H1 (cell line): ENCODE measurements around the gene KEL.

Source experiments
- CEBPB ChIP-seq: IDR thresholded peaks from 2 replicates; pipeline ENCODE4 v1.6.1; 2012; ENCODE audit warnings: low read depth, low read length
- CHD1 ChIP-seq: IDR thresholded peaks from 2 replicates; pipeline ENCODE4 v1.6.1; 2012; ENCODE audit warnings: low read depth, low read length, improper control_type of control experiment
- CHD2 ChIP-seq: IDR thresholded peaks from 2 replicates; pipeline ENCODE4 v1.6.1; 2012; ENCODE audit warnings: low read length, improper control_type of control experiment
- EZH2 ChIP-seq: fragments of 200-600 bp; sonication (generic); IDR thresholded peaks from 2 replicates; pipeline ENCODE4 v1.7.1; 2012; ENCODE audit warnings: low read depth, mild to moderate bottlenecking, moderate library complexity, low read length, inconsistent platforms; ENCODE audit not compliant: severe bottlenecking
- SP2 ChIP-seq: IDR thresholded peaks from 2 replicates; pipeline ENCODE4 v1.6.1; 2012; ENCODE audit warnings: mild to moderate bottlenecking, low read length, inconsistent platforms
- TF ChIP-seq, protein P1 (sequence below), 3 experiments: IDR thresholded peaks; 1 replicate in 2 of 3; 2 replicates in 1 of 3; pipeline versions ENCODE4 v1.5.1 to v1.6.1; 2011; ENCODE audit warnings: low read length in 3 of 3, mild to moderate bottlenecking in 3 of 3, inconsistent platforms in 2 of 3, low read depth in 1 of 3, moderate library complexity in 1 of 3; ENCODE audit not compliant: insufficient read depth in 1 of 3; ENCODE audit errors: control extremely low read depth in 1 of 3

DNA sequence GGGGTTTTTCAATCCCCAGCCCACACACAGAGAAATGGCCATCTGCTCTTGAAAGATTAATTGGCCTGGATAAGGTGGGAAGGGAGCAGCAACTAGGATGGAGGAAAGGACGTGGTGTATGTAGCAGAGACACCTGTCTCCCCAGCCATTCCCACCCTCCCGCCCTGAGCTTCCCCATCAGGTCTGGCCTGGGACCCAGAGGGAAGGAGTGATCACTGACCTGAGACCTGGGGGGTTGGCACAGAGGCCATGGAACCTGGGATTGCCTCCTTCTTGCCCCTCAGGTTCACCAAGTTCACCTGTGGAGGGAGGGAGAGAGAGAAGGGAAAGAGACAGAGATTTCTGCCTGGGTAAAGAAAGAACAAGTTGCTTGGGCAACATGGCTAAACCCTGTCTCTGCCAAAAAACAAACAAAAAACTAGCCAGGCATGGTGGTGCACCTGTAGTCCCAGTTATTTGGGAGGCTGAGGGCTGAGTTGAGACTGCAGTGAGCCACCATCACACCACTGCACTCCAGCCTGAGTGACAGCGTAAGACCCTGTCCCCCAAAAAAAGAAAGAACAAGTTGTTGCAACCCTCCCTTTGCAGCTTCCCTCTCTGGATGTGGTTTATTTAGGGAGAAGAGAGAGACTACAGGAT, 65.3 kb downstream of the KEL start:
- TF ChIP-seq, protein P1, sequence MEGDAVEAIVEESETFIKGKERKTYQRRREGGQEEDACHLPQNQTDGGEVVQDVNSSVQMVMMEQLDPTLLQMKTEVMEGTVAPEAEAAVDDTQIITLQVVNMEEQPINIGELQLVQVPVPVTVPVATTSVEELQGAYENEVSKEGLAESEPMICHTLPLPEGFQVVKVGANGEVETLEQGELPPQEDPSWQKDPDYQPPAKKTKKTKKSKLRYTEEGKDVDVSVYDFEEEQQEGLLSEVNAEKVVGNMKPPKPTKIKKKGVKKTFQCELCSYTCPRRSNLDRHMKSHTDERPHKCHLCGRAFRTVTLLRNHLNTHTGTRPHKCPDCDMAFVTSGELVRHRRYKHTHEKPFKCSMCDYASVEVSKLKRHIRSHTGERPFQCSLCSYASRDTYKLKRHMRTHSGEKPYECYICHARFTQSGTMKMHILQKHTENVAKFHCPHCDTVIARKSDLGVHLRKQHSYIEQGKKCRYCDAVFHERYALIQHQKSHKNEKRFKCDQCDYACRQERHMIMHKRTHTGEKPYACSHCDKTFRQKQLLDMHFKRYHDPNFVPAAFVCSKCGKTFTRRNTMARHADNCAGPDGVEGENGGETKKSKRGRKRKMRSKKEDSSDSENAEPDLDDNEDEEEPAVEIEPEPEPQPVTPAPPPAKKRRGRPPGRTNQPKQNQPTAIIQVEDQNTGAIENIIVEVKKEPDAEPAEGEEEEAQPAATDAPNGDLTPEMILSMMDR (IDR thresholded peaks at IDR 0.05; ENCODE audit: control extremely low read depth in 1 of 3, insufficient read depth in 1 of 3, low read depth in 1 of 3, low read length in 3 of 3), result no peak
- TF ChIP-seq EZH2, result no peak
- TF ChIP-seq CEBPB, result no peak
- no peak for TF ChIP-seq CHD1
- no peak for TF ChIP-seq CHD2
- no peak for TF ChIP-seq SP2
